Transverse colon (tissue), 4 donors: ENCODE results near the gene RSU1.

ENCODE experiments used
- POLR2AphosphoS5 ChIP-seq, 3 donors: sonication (generic); formaldehyde crosslinking; IDR thresholded peaks; one replicate each; pipeline ENCODE4 v1.6.1; 2016; ENCODE audit warnings: antibody characterized with exemption in 3 of 3
- TF ChIP-seq, protein P1 (sequence below), 5 experiments: fragments of 200-600 bp in 3 of 5; fragments of 450-650 bp in 2 of 5; sonication (generic) in 3 of 5; IDR thresholded peaks; 1 replicate in 2 of 5; 2 replicates in 3 of 5; pipeline ENCODE4 v1.5.1; 2016 to 2017; ENCODE audit warnings: antibody characterized with exemption in 5 of 5, inconsistent platforms in 3 of 5, mild to moderate bottlenecking in 2 of 5, moderate library complexity in 1 of 5

- no peak for TF ChIP-seq POLR2AphosphoS5 (IDR thresholded peaks at IDR 0.05)
- TF ChIP-seq, protein P1, sequence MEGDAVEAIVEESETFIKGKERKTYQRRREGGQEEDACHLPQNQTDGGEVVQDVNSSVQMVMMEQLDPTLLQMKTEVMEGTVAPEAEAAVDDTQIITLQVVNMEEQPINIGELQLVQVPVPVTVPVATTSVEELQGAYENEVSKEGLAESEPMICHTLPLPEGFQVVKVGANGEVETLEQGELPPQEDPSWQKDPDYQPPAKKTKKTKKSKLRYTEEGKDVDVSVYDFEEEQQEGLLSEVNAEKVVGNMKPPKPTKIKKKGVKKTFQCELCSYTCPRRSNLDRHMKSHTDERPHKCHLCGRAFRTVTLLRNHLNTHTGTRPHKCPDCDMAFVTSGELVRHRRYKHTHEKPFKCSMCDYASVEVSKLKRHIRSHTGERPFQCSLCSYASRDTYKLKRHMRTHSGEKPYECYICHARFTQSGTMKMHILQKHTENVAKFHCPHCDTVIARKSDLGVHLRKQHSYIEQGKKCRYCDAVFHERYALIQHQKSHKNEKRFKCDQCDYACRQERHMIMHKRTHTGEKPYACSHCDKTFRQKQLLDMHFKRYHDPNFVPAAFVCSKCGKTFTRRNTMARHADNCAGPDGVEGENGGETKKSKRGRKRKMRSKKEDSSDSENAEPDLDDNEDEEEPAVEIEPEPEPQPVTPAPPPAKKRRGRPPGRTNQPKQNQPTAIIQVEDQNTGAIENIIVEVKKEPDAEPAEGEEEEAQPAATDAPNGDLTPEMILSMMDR (IDR thresholded peaks at IDR 0.05) = no peak
Observed at GRCh38 chr10:16812676-16813075, 4.5 kb downstream of the RSU1 start.
